ENCODE results near the gene KIAA0586.

KIAA0586 gene

DNA sequence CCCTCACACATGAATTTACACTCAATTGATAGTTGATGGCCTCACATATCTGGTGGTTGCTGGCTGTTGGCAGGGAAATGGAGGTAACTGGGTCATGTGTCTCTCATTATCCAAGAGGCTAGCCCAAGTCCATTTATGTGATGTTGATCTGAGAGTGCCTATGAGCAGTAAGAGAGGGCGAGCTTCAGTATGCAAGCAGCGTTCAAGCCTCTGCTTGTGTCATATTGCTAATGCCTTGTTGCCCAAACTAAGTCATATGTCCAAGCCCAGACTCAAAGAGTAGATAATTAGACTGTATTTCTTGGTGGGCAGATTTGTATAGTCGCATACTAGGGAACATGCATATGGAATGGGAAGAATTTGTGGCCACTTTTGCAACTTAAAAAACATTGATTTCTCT is 126.4 kb downstream of the KIAA0586 start:
- no peaks in the 10 kb centered on the region for H3K36me3 ChIP-seq (ENCODE audit: control insufficient read depth, insufficient read depth, low read length)
- DNase-seq (ENCODE audit: extremely low read depth, insufficient read length) = no peak
- TF ChIP-seq CTCF (IDR thresholded peaks at IDR 0.05; ENCODE audit: insufficient read depth, low read length, poor library complexity, severe bottlenecking) = no peak
- H3K27me3 ChIP-seq (replicated peaks; ENCODE audit: control insufficient read depth, insufficient read depth, low read length) = no peaks in the 10 kb centered on the region
- H3K4me3 ChIP-seq (replicated peaks; ENCODE audit: low read depth, low read length) = no peak overlapping the region

DNA sequence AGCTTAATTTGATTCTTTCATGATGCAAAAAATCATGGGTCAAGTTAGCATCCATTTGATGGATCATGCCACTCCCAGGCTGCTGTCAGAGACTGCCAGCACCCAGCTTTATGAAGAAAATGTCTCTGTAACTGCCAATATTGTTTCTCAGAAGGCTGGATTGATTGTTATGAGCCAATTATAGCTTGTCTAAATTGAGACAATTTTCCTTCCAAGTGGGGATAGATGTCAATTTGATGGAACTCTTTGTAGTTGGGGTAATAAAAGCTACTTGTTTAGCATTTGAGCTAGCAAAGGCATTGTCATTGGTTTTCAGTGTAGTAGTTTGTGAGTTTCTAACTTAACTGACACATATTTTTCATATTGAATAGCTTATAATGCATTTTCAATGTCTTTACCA is 128.1 kb downstream of the KIAA0586 start:
- no peak overlapping the region for H3K4me3 ChIP-seq (replicated peaks; ENCODE audit: low read depth, low read length)
- no peaks in the 10 kb centered on the region for H3K27me3 ChIP-seq (replicated peaks; ENCODE audit: control insufficient read depth, insufficient read depth, low read length)
- no peaks in the 10 kb centered on the region for H3K36me3 ChIP-seq (ENCODE audit: control insufficient read depth, insufficient read depth, low read length)
- no peak for DNase-seq (ENCODE audit: extremely low read depth, insufficient read length)
- no peak for TF ChIP-seq CTCF (IDR thresholded peaks at IDR 0.05; ENCODE audit: insufficient read depth, low read length, poor library complexity, severe bottlenecking)

- Histone ChIP-seq H3K27me3 (replicated peaks; ENCODE audit: control insufficient read depth, insufficient read depth, low read length) (no peaks in the 10 kb centered on the region), H3K4me3 (replicated peaks; ENCODE audit: low read depth, low read length) (no peak overlapping the region), H3K36me3 (ENCODE audit: control insufficient read depth, insufficient read depth, low read length) (no peaks in the 10 kb centered on the region)
- no peak for TF ChIP-seq CTCF (IDR thresholded peaks at IDR 0.05; ENCODE audit: insufficient read depth, low read length, poor library complexity, severe bottlenecking)
- DNase-seq (ENCODE audit: extremely low read depth, insufficient read length) = no peak
Observed at GRCh38 chr14:58557242-58557641, 129.7 kb downstream of the KIAA0586 start.

DNA sequence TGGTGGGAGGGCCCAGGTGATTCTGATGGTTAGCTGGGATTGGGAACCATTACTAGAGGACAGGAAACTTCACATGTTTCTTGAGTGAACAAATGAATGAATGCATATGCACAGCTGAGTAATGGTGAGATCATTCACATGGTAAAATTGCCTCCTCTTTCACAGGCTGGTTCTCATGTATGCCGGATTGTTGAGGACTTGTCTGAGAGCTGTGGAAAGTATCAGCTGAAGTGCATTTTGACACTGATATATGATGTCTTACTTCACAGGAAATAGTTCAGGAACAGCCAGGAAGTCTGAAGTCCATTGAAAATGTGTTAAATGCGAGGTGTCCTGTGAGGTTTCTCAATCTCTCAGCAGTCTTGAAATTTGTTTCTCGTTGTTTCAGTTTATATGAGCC is 132.7 kb downstream of the KIAA0586 start:
- H3K27me3 ChIP-seq (replicated peaks; ENCODE audit: control insufficient read depth, insufficient read depth, low read length) = no peaks in the 10 kb centered on the region
- no peaks in the 10 kb centered on the region for H3K36me3 ChIP-seq (ENCODE audit: control insufficient read depth, insufficient read depth, low read length)
- DNase-seq (ENCODE audit: extremely low read depth, insufficient read length) = no peak
- no peak for TF ChIP-seq CTCF (IDR thresholded peaks at IDR 0.05; ENCODE audit: insufficient read depth, low read length, poor library complexity, severe bottlenecking)
- H3K4me3 ChIP-seq (replicated peaks; ENCODE audit: low read depth, low read length) = no peak overlapping the region

DNA sequence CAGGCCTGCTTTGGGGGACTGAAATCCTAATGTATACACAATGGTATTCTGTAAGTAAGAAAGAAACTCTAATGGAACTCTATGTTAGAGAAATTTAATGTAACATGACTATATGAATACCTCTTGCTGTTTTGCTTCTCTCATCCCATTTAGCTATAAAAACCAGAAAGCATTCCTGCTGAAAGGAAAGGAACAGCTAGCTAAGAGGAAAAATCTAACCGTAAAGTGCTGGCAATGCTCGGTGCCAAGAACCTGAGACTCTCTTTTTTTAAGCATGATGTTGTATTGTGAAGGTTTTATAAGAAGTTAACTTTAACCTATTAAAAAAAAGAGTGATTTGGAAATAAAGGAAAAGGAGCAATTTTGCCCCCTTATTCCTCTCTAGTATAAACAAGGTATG is 134.6 kb downstream of the KIAA0586 start:
- H3K36me3 ChIP-seq (ENCODE audit: control insufficient read depth, insufficient read depth, low read length) = no peaks in the 10 kb centered on the region
- TF ChIP-seq CTCF (IDR thresholded peaks at IDR 0.05; ENCODE audit: insufficient read depth, low read length, poor library complexity, severe bottlenecking) = no peak
- no peak overlapping the region for H3K4me3 ChIP-seq (replicated peaks; ENCODE audit: low read depth, low read length)
- no peaks in the 10 kb centered on the region for H3K27me3 ChIP-seq (replicated peaks; ENCODE audit: control insufficient read depth, insufficient read depth, low read length)
- no peak for DNase-seq (ENCODE audit: extremely low read depth, insufficient read length)

DNA sequence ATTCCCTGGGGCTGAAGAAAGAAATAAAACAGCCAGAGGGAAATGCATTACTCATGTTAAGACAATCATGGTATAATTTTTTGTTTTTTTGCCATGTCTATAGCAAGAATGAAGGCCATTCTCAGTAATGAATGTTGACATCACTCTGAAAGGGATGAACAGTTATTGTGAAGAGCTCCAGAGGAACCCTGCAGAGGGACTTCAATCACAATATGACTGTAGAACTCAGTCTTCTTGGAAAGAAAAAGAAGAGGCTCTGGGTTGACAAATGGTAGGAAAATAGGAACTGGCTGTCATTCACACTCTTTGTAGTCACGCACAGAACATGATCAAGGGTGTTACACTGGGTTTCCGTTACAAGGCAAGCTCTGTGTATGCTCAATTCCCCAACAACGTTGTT is 136.5 kb downstream of the KIAA0586 start:
- H3K4me3 ChIP-seq (replicated peaks; ENCODE audit: low read depth, low read length) = no peak overlapping the region
- TF ChIP-seq CTCF (IDR thresholded peaks at IDR 0.05; ENCODE audit: insufficient read depth, low read length, poor library complexity, severe bottlenecking) = no peak
- H3K36me3 ChIP-seq (ENCODE audit: control insufficient read depth, insufficient read depth, low read length) = no peaks in the 10 kb centered on the region
- H3K27me3 ChIP-seq (replicated peaks; ENCODE audit: control insufficient read depth, insufficient read depth, low read length) = no peaks in the 10 kb centered on the region
- DNase-seq (ENCODE audit: extremely low read depth, insufficient read length) = no peak

Data from GM06990 (cell line).